ENCODE data around the gene OR2V1.
"Not testable (repeated sequence)": the region's sequence is repeated elsewhere in the genome, so short reads cannot be mapped to it uniquely, and the experiment has no call there.

The OR2V1 gene

GRCh38 chr5:181127907-181128626 lies 2.9 kb downstream of the OR2V1 start:
- DNase-seq: no peak

DNA sequence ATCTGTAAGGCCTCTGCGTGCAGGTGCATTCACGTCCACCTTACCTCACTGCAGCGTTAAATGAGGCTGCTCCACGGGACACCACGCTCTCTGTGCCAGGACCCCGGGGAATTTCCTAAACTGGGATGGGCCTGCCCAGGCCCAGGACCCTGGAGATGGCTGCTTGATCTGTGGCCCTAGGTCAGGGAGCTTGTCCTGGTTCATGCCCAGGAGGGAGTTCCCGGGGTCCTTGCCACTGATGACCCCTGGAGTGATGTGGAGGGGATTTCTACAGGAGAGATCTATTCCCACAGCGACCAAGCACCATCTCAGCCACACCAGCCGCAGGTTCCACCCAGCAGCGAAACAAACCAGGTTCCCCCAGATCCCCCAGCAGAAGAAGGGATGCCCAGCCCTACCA lies 3.5 kb downstream of the OR2V1 start:
- DNase-seq: no peak

DNA sequence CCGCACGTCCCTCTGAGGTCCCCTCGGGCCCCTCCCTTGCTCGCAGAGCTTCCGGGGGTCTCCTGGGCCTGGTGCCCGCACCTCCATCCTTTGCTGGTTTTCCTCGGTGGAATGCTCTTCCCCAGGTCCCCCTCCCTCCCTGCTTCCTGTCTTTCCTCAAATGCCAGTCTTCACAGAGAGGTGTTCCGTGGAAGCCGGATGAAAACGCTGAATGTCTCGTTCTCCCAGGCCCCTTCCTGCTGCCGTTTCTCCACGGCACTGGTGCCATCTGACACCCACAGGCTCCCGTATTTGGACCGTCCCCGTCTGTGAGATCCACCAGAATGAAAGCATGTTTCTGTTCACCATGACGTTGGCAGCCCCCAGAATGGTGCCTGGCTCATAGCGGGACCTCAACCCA lies 4.1 kb downstream of the OR2V1 start:
- DNase-seq: no peak

DNA sequence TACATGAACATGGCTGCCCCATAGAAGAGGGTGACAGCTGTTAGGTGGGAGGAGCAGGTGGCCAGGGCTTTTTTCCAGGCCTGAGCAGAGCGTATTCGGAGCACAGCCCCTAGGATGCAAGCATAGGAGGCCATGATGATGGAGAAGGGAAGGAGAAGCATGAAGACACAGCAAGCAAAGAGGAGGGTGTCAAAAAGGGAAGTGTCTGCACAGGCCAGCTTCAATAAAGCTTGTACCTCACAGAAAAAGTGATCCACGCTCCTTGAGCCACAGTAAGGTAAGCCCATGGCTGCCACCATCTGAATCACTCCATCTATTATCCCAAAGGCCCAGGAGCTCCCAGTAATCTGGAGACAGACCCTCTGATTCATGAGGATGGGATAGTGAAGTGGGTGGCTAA lies 6.4 kb downstream of the OR2V1 start:
- DNase-seq: no peak

DNA sequence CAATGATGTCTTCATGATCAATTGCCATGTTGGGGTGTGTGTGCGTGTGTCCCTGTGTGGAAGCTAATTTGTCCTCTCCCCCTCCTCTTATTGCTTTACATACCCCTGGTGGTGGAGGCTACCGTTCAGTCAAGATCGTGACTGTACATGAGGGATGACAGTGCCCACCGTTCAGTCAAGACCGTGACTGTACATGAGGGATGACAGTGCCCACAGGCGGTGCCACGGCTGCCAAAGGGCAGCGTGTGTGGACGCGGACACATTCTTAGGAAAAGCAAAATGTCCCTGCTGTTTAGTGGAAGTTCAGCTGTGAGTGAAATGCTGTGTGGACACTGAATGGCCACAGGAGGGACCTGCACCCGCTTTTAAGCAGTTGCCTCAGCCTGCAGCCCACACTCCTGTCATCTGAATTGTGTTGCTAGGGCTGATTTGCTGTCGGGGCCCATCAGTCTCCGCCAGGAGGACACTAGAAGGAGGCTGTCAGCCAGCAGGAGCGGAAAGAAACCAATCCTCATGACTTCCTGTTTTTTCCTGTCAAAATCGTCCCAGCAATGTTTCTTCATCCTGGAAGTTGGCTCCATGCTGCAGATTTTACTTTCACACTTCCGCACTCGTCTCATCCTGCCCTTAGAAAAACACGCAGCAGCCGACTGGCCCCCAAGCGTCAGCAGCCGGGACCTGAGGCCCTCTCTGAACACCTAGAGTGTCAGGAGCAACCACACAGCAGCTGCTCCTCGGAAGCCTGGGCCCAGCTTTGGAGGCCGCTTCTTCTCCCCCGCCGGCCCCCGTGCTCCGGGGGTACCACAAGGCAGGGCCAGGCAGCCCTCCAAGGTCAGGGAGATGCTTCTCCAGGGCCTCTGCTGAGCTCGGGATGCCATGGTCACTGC lies 9.1 kb downstream of the OR2V1 start:
- no peak for DNase-seq

DNA sequence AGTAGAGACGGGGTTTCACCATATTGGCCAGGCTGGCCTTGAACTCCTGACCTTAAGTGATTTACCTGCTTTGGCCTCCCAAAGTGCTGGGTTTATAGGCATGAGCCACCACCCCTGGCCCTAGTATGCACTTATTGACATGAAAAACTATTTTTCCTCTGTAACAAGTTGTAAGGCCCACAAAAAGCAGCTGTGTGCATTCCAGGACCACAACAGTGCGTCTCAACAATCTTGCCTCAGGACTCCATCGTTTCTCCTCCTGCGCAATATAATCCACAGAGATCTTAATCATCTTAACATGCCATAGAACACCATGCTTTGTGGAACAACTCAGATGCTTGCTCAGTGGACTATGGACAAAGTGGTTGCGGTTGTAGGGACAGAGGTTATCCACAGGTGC lies 10.2 kb downstream of the OR2V1 start:
- no peak for DNase-seq

DNA sequence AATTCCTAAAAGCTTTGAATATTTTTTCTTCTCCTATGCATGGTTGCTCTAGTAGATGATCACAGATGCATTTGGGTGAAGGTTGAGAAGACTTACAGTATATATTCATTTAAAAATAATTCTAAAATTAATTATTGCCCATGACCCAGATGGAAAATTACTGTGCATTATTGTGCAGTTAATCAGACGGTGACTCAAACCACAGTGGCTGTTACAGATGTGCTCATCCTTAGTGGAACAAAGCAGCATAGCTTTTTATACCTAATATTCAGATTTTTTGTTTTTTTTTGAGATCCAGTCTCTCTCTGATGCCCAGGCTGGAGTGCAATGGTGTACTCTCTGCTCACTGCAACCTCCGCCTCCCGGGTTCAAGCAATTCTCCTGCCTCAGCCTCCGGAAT lies 10.7 kb downstream of the OR2V1 start:
- DNase-seq: no peak

DNA sequence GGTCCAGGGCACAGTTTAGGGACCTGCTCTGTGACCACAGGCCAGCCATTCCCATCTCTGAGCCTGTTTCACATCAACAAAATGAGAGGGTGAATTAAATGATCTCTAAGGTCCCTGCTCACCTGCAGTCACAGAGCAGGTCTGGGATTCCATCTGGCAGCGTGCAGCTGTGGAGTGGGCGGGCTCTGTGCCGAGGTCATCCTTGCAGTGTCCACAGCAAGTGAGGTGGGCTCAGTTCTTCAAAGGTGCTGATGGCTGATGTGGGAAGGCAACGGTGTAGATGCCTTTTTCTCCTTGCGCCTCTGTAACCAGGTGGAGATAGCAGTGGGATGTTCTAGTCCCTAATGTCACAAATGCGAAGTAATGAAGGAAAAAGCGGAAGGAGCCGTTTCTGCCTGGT lies 11.9 kb downstream of the OR2V1 start:
- no peak for DNase-seq

DNA sequence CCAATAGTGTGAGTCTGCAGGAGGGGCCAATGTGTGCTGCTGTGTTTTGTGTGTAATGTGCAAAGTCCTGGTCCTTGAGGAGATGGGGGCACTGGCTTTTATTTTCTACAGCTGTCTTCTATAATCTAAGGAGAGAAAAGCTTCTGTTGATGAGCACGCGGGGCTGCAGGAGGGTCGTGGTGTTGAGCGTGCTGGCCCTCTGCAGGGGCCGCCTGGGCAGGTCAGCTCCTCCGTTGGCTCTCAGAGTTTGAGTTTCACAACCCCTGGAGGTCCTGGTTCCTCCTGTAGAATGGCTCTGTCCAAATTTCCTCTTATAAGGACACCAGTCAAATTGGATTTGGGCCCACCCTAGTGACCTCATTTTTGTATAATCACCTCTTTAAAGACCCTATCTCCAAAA lies 12.6 kb downstream of the OR2V1 start:
- no peak for DNase-seq

DNA sequence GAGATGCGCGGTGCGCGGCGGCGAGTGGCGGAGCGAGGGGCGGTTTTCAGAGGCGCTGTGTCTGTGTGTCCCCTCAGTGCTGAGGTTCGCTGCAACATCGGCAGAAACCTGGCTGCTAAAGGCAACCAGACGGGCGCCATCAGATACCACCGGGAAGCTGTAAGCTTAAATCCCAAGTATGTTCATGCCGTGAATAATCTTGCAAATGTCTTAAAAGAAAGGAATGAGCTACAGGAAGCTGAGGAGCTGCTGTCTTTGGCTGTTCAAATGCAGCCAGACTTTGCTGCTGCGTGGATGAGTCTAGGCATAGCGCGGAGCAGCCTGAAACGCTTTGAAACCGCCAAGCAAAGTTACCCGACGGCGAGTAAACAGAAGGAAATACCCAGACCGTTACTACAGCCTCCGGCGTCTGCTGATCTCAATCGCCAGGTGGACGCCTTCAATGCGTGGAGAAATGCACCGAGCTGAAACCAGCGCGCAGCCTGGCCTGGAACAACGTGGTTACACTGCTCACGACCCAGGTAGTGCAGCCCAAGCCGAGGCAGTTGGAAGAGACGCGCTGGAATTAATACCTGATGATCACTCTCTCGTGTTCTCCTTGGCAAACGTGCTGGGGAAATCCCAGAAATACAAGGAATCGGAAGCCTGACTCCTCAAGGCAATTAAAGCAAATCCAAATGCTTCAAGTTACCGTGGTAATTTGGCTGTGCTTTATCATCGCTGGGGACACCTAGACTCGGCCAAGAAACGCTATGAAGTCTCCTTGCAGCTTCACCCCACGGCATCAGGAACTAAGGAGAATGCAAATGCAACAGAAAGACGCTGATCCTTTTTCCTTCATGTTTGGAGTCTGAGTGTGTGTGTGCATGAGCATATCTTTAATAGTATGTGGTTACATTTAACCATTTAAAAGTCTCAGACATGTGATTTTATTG lies 15.9 kb downstream of the OR2V1 start:
- DNase-seq: no peak

DNA sequence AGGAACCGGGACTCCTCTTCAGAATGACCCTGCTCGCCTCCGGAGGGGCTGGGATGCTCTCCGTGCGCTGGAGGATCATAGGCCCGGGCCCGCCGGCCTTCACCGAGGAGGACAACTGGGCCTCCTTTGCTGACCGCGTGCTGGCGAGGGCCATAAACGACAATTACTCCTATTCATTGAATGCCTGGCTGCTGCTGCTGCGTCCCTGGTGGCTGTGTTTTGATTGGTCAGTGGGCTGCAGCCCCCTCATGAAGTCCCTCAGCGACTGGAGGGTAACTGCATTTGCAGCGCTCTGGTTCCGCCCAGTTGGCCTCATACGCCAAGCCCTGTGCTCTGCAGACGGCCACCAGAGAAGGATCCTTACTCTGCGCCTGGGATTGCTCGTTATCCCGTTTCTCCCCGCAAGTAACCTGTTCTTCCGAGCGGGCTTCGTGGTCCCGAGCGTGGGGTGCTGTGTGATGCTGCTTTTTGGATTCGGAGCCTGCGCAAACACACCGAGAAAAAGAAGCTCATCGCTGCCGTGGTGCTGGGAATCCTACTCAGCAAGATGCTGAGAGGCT lies 16.6 kb downstream of the OR2V1 start:
- DNase-seq: no peak

DNA sequence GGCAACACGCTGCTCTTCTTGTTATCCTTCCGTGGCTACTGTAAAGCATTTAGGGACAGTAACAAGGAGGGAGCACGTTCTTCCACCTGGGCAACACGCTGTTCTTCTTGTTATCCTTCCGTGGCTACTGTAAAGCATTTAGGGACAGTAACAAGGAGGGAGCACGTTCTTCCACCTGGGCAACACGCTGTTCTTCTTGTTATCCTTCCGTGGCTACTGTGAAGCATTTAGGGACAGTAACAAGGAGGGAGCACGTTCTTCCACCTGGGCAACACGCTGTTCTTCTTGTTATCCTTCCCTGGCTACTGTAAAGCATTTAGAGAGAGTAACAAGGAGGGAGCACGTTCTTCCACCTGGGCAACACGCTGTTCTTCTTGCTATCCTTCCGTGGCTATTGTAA lies 17.4 kb downstream of the OR2V1 start:
- not testable (repeated sequence) for DNase-seq

DNA sequence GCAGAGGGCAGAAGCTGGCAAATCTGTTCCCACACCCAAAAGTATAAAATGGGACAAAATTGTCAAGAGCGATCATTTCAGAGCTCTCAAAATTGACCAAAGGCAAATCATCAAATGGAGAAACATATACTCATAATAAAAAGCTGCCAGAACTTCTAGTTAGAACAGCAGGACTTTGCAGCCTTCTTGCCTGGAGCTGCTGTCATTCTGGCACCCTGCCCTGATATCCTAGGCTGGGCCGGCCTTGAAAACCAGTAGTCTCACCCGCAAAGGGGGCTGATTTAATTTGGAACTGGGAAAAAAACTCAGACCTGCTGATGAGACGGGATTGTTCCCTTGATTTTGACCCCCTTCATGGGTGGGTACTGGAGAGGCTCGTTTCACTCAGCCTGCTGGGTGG lies 18.5 kb downstream of the OR2V1 start:
- no peak for DNase-seq

DNA sequence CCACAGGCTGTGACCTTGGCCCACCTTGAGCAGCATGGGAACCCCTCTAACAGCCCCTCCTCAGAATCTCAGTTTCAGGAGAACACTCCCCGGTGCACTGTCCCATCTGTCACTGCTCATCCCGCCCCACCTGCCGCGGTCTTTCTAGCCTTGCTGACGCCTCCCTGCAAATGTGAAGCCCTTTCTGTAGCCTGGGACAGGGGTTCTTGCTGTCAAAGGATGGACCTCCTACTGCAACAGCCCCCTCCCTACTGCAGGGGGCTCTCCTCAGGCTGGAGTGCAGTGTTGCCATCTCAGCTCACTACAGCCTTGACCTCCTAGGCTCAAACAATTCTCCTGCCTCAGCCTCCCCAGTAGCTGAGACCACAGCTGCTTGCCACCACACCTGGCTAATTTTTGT lies 20.0 kb downstream of the OR2V1 start:
- no peak for DNase-seq

DNA sequence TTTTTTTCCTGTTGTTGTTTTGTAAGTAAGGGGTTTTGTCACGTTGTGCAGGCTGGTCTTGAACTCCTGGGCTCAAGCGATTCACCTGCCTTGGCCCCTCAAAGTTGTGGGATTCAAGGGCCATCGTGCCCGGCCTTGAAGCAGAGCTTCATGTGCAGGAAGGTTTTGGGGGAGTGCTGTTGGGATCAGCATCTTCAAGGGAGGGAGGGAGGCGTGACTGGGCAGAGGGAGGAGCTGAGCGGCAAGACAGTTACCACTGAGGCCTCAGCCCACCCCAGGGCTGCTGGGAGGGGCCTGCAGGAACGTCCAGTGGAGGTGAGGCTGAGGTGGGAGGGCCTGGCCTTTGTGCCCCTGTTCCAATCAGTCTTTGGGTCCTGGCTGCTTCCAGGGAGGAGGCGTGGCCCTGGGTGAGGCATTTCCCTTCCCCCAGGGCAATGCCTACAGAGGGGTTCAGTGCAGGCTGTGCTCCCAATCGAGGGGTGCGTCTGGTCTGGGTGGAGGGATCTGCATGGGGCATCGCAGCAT lies 21.4 kb downstream of the OR2V1 start:
- no peak for DNase-seq

GRCh38 chr5:181108578-181109165 lies 22.3 kb downstream of the OR2V1 start:
- DNase-seq: no peak

DNA sequence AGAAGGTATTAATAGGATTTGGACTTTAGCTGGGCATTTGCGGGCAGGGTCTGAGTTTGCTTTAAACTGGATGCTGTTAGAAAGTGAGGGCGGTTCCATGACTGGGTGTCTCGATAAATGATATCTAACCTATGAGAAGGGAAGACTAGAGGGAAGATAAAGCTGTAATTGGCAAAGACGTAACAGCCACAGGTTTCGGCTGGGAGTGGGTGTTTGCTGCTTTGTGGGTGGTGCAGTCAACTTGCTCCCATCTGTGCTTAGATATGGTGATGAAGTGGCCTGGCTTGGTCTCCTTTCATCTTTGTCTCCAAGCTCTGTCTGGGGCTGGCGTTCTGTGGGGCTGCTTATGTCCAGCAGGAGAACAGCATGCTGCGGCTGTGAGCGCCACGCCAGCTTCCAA lies 23.3 kb downstream of the OR2V1 start:
- no peak for DNase-seq

GRCh38 chr5:181105391-181106025 lies 25.5 kb downstream of the OR2V1 start:
- no peak for DNase-seq

DNA sequence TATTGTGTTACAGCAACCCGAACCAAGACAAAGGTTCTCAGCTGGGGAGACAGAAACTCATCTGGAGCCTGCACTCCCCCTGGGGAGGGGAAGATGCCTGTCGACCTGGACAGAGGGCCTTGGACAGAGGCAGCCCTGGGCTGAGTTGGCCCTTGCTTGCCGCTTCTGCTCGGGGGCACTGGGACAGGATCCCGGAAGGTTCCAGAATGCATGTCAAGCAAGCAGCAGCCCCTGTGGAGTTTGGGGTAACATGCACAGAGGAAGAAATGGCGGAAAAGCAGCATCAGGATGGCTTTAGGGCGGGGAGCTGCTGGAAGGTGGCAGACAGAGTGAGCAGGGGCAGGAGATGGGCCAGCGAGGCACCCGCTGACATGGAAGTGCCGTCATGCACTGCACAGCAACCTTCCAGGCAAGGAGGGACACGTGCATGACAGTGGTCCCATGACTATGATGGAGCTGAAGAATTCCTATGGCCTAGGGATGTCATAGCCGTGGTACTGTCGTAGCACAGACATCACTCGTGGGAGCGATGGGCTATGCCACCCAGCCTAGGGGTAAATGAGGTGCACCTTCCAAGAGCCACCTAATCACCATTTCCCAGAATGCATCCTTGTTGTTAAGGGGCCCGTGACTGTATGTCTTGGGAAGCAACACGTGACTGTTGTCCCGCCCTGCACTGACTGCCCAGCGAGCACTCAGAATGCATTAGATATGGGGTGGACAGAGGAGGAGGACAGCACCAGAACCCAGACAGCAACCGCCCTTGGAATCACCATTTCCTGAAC lies 26.2 kb downstream of the OR2V1 start:
- DNase-seq: not testable (repeated sequence)

DNA sequence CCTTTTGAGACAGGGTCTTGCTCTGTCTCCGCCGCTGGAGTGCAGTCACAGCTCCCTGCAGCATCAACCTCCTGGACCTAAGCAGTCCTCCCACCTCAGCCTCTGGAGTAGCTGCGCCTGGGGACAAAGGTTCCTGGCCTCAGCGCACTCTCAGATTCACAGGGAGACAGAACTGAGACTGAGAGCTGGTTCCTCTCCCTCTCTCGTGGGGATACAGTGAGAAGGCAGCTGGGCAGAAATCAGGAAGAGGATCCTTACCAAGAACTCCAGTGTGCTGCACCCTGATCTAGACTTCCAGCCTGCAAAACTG lies 26.8 kb downstream of the OR2V1 start:
- DNase-seq: not testable (repeated sequence)
